NCI-H748 (cell line): ENCODE results near the gene ZNF804B.

Source experiments
- DNase-seq: peaks from one replicate; lab custom pipeline; 2025; ENCODE audit not compliant: unreplicated experiment; lab: John Stamatoyannopoulos, UW

Gene ZNF804B

GRCh38 chr7:89247207-89247606, 487.7 kb downstream of the ZNF804B start:
- no peak for DNase-seq

- DNase-seq = no peak
Measured at GRCh38 chr7:89259085-89259484, 499.6 kb downstream of the ZNF804B start.

DNA sequence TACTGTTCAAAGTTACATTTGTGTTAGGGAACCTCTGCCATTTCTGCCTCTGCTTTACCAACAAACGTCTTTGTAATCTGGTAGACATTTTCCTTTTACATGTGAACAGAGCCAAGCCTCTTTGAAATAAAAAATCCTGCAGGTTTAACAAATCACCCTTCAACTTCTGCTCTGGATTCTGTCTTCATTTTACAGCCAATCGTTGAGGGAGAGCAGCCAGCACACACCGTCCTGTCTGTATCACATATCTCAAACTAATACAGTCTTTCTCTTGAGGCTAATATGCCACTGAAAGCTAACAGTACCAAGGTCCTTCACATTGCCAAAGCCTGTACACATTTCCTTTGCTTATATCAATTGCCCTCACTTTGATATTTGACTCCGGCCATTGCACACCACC, 504.6 kb downstream of the ZNF804B start:
- DNase-seq = no peak

DNA sequence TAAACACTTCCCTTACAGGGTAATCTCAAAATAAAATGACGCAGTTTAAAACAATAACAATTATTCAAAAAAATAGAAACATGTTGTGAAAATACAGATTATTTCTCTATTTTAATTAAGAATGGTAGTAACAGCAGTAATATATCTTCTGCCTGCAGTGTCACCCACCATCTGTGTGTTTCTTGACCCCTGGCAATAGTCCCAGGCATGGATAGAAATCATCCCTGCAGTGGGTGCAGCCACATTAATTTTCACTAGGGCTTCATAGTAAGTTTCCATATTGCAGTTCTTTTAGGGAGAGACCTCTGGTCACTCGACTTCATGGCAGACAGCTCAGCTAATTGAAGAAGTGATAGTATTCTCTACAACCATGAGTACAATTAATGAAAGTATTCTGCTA, 506.1 kb downstream of the ZNF804B start:
- no peak for DNase-seq

GRCh38 chr7:89283302-89283701, 523.8 kb downstream of the ZNF804B start:
- peak; percentile 9 for DNase-seq

DNA sequence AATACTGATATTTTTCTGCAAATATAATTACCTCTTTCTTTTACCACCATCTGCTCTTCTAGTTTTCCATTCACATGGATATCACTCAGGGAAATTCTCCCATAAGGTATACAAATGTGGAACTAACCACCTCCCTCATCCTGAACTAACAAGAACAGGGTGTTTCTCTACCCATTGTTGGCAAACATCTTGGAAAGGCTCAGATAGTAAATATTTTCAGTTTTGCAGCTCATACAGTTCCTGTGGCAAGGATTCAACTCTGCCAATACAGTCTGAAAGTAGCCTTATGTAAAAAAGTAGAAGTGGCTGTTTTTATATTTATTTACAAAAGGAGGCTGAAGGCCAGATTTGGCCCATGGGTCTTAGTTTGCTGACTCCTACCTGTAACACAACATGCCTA, 549.0 kb downstream of the ZNF804B start:
- no peak for DNase-seq

DNA sequence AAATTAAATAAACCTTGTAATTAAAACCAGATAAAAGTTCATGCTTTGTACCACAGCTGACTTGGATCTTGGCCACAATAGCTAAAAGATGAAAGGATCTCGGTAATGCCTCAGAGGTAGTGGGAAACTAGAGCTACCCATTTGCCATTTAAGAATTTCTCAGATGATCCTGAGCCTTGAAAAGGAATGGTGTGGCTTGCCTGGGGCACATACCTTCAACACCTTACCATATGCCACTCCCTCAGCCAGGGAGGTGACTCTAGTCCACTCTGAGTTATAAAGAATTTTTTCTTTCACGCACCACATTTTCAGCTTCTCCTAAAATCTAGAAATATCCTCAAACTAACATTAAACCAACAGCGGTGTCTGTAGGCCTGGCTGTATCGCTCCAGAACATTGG, 552.4 kb downstream of the ZNF804B start:
- DNase-seq = no peak

DNA sequence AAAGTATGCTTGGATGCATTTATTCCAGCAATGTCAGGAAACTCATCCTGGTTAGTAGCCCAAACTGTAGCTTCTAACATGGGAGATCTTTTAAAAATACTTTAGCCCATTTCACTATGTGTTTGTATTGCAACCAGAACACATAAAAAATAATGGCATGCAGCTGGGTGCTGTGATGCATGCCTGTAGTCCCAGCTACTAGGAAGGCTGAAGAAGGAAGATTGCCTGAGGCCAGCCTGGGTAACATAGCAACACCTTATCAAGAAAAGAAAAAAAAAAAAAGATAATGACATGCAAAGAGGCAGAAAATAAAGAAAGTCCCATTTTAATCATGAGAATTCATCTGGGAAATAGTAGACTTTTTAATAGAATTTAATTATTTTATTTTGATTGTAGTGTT, 553.1 kb downstream of the ZNF804B start:
- no peak for DNase-seq

DNA sequence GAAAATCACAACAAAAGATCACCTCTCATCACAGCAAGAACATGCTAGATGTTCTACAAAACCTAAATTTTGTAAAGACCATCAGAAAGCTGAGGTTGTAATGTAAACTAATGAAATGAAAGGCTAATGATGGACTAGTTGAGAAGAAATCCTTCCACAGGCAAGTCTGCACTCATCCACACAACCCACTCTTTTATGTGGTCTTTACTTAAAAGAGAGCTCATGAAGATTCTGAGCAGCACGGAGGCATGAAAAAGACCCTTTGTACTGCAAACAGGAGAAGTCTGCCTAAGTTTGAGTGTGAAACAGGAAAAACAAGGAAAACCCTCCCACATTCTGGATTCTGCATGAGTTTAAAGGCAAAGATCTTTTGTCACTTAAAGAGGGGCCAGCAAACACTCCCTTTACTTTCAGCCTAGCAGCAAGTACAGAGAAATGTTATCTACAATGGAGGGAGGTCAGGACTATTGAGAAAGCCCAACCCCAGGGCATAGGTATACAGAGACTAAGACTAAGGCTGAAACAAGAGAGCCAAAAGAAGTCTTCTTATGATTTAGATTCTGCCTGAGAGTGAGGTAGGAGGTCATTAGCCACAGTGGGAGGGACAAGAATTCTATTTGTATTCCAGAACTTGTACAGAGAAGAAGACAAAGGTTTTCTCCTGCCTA, 557.2 kb downstream of the ZNF804B start:
- DNase-seq = no peak

DNA sequence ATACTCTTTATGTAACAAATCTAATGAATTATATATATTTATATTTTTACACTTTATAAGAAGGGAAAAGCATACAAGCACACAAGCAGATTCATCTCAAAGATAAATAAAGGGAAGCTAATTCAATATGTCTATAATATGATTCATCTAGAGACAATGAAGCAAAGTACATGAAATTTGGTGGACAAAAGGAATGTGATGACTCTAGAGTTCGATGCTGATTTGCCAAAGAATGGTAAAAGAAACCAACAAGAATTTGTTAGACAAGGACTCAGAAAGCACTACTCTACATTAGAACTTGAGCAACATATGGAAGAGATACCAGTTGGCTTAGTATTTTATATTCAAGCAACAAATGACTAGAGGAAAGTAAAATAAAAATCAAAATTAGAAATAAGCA, 572.5 kb downstream of the ZNF804B start:
- DNase-seq = no peak

DNA sequence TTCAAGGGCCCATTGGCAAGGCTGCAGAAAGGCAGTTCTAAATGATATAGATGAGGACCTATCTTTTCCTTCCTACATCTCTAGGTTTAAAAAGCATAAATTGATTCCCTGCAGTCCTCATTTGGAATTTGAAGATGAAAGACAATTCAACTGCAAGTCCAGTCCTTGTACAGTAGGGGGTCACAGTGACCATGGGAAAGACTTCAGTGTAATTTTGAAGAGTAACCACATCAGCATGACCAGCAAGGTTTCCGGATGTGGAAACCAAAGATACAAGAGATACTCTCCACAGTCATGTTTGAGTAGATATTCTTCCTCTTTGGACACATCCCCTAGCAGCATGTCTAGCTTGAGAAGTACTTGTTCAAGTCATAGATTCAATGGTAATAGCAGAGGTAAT, 575.3 kb downstream of the ZNF804B start:
- peak; percentile 19 for DNase-seq

- DNase-seq = no peak
Measured at GRCh38 chr7:89335490-89335889, 576.0 kb downstream of the ZNF804B start.

GRCh38 chr7:89336121-89336520, 576.6 kb downstream of the ZNF804B start:
- DNase-seq = no peak

DNA sequence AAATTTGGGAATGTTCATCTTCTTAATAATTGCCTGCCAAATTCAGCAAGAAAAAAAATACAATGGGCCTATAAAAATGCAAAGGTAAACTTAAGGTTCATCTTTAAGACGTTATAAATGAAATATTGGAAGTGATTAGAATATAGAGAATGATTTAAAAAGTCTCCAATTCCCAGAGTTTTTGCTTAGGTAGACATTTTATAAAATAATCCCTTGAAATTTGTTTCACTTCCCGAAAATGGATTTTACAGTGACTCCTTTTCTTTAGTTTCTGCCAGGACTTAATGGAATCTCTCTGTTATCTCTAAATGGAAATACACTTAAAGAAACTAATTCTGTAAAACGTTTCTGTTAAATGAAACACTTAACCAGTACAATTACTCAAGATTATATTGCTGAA, 580.2 kb downstream of the ZNF804B start:
- DNase-seq = no peak

- DNase-seq = no peak
Measured at GRCh38 chr7:89357121-89357520, 597.6 kb downstream of the ZNF804B start.

- DNase-seq = no peak
Measured at GRCh38 chr7:89377219-89377618, 617.7 kb downstream of the ZNF804B start.

DNA sequence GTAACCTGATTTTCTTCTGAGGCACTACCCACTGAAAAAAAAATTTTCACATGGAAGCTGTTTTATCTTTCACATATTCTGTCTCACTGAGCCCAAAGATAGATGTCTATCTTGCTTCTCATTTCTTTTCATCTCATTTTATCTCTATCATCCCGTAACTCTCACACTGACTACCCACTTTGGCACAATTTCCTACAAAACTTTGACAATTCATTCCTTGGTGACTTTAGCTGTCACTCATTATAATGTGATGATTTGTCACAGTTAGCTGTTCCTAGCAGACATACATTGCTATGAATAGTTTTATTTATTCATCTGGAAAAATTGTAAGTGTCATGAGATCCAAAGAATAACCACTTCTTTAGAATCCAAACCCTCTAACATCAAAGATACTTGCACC, 625.9 kb downstream of the ZNF804B start:
- DNase-seq = no peak
